Tibial nerve (tissue), 4 donors: ENCODE results near the gene MTSS2. TPM values are rescaled to one million over a fixed set of nuclear protein-coding genes. Genes with fewer than 3 reads are reported as not detected.

Source experiments
- DNase-seq, 2 donors: peaks; one replicate each; pipeline ENCODE4 v3.0.0-alpha.2; 2019; ENCODE audit warnings: low spot score in 2 of 2
- H3K27ac ChIP-seq, 4 donors: fragments of 200-600 bp; sonication (generic) in 3 of 4; one replicate each; pipeline ENCODE4 v1.5.1; 2017 to 2019; ENCODE audit warnings: mild to moderate bottlenecking in 1 of 4
- H3K27me3 ChIP-seq, 2 donors: fragments of 200-600 bp; sonication (generic) in 1 of 2; one replicate each; pipeline versions ENCODE4 v1.5.1 to v1.6.0; 2017 to 2019
- H3K36me3 ChIP-seq, 3 donors: fragments of 200-600 bp; sonication (generic); one replicate each; pipeline ENCODE4 v1.5.1; 2018 to 2019
- H3K4me1 ChIP-seq, 4 donors: fragments of 200-600 bp; sonication (generic) in 3 of 4; one replicate each; pipeline ENCODE4 v1.5.1; 2017 to 2019
- H3K4me3 ChIP-seq, 4 donors: fragments of 200-600 bp; sonication (generic) in 3 of 4; one replicate each; pipeline ENCODE4 v1.5.1; 2017 to 2019; ENCODE audit warnings: mild to moderate bottlenecking in 1 of 4, moderate library complexity in 1 of 4
- H3K9me3 ChIP-seq, 4 donors: fragments of 200-600 bp; sonication (generic) in 3 of 4; one replicate each; pipeline ENCODE4 v1.5.1; 2017 to 2019
- CTCF ChIP-seq, 5 experiments: fragments of 200-600 bp in 3 of 5; fragments of 450-650 bp in 2 of 5; sonication (generic) in 3 of 5; IDR thresholded peaks; one replicate each; pipeline ENCODE4 v1.5.1; 2016 to 2019; ENCODE audit warnings: antibody characterized with exemption in 5 of 5, mild to moderate bottlenecking in 3 of 5, moderate library complexity in 2 of 5
- EP300 ChIP-seq, 2 donors: sonication (generic); formaldehyde crosslinking; IDR thresholded peaks; one replicate each; pipeline ENCODE4 v1.6.1; 2017; ENCODE audit warnings: antibody characterized with exemption in 2 of 2, mild to moderate bottlenecking in 1 of 2
- POLR2A ChIP-seq, 2 donors: fragments of 450-650 bp; IDR thresholded peaks; one replicate each; pipeline ENCODE4 v1.6.1; 2017; ENCODE audit warnings: antibody characterized with exemption in 2 of 2, mild to moderate bottlenecking in 2 of 2, moderate library complexity in 2 of 2
- WGBS, 2 donors: methylation state at CpG; one replicate each; pipeline ENCODE4 v1.1.5; 2018; 5-methylcytosine and 5-hydroxymethylcytosine counted together
- total RNA-seq, 4 donors: library from RNA; depleted of rRNA; stranded (reverse); fragments of >200 nt; gene quantifications; one replicate each; pipeline ENCODE4 v1.1.0, GENCODE V29; 2016

The MTSS2 gene
- total RNA-seq, 4 donors from 2014 or later, result 24.1 to 40.6 (median 35.4) TPM

GRCh38 chr16:70686376-70687101, 686 bp upstream of the MTSS2 start:
- 39 to 40% methylated on average over 25 to 29 of the region's 29 CpGs for WGBS, 2 donors
- Histone ChIP-seq H3K4me3 (peak overlapping the region; percentile 31 to 66 (median 36)), H3K9me3 (no peaks in the 10 kb centered on the region), H3K4me1 (peaks cover 5 to 91% (median 83%) of the 10 kb centered on the region in 4 donors), H3K27ac (peak overlapping the region; percentile 80 to 97 (median 86)), H3K36me3 (no peaks in the 10 kb centered on the region), H3K27me3 (no peaks in the 10 kb centered on the region)
- DNase-seq, result no peak
- TF ChIP-seq POLR2A (IDR thresholded peaks at IDR 0.05), result no peak
- peak in 1 of 5 experiments; percentile 48 for TF ChIP-seq CTCF (IDR thresholded peaks at IDR 0.05)

DNA sequence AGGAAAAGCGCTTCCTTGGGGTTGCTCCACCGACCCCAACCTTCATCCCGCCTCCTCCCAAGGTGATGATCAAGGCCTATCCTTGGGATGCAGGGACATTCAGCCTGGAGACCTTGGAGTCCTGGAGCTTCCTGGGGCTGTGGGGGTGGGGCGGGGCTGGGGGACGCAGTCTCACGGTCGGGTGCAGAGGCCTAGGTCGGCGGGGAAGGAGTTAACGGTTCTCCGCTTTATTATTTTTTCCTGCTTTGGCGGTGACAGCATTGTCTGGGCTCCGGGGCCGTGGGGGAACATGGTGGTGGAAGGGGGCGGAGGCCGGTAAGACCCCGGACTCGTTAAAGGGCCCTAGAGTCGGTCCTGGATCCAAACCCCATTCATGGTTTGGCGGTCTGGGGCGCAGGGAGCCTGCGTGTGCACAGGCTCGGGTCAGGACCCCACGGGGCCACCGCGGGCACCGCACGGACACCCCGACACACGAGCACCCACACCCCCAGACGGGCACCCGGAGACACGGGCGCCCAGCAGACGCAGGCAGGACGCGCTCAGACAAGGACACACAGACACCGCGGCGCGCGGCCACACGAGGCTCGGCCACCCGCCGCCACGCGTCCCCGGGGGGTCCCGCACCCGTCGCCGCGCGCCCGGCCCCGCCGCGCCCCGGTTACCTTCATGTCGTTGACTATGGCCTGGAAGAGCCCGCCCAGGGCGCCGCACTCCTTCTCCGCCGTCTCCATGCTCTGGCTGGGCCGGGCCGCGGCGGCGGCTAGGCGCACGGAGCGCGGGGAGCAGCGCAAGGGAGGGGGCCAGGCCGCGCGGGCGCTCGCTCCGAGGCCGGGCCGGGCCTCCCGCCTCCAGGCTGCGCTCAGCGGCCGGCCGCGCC, 554 bp downstream of the MTSS2 start:
- WGBS, 2 donors, result 2 to 4% methylated on average over 32 to 55 of the region's 90 CpGs
- Histone ChIP-seq H3K4me1 (peaks cover 0 to 91% (median 83%) of the 10 kb centered on the region in 4 donors), H3K4me3 (peak overlapping the region; percentile 58 to 66 (median 62)), H3K27ac (peak overlapping the region; percentile 50 to 92 (median 78)), H3K36me3 (no peaks in the 10 kb centered on the region), H3K27me3 (no peaks in the 10 kb centered on the region), H3K9me3 (no peaks in the 10 kb centered on the region)
- DNase-seq, result no peak
- TF ChIP-seq EP300 (IDR thresholded peaks at IDR 0.05) (no peak), POLR2A (IDR thresholded peaks at IDR 0.05) (no peak), CTCF (IDR thresholded peaks at IDR 0.05) (no peak)

GRCh38 chr16:70684146-70685060, 1.4 kb downstream of the MTSS2 start:
- H3K4me3 ChIP-seq, result peak overlapping the region; percentile 58 to 66 (median 62)
- no peak for DNase-seq
- H3K9me3 ChIP-seq, result no peaks in the 10 kb centered on the region
- no peaks in the 10 kb centered on the region for H3K27me3 ChIP-seq
- H3K36me3 ChIP-seq, result peaks cover 0 to 5% (median 0%) of the 10 kb centered on the region in 3 donors
- TF ChIP-seq CTCF (IDR thresholded peaks at IDR 0.05), result no peak
- no peak for TF ChIP-seq POLR2A (IDR thresholded peaks at IDR 0.05)
- TF ChIP-seq EP300 (IDR thresholded peaks at IDR 0.05), result no peak
- peaks cover 0 to 90% (median 79%) of the 10 kb centered on the region in 4 donors for H3K4me1 ChIP-seq
- WGBS, 2 donors, result 31 to 44% methylated on average over 6 to 14 of the region's 14 CpGs
- H3K27ac ChIP-seq, result peak overlapping the region; percentile 50 to 92 (median 78)

GRCh38 chr16:70683146-70683944, 2.5 kb downstream of the MTSS2 start:
- peaks cover 0 to 83% (median 69%) of the 10 kb centered on the region in 4 donors for H3K4me1 ChIP-seq
- TF ChIP-seq CTCF (IDR thresholded peaks at IDR 0.05) (no peak), EP300 (IDR thresholded peaks at IDR 0.05) (no peak), POLR2A (IDR thresholded peaks at IDR 0.05) (no peak)
- WGBS, 2 donors, result 74 to 81% methylated on average over 6 to 9 of the region's 13 CpGs
- H3K27ac ChIP-seq, result peak overlapping the region; percentile 43 to 92 (median 79)
- no peaks in the 10 kb centered on the region for H3K9me3 ChIP-seq
- H3K36me3 ChIP-seq, result peaks cover 0 to 16% (median 0%) of the 10 kb centered on the region in 3 donors
- H3K27me3 ChIP-seq, result no peaks in the 10 kb centered on the region
- DNase-seq, result no peak
- H3K4me3 ChIP-seq, result peak overlapping the region in 2 of 4 donors; percentile 58 to 66
